B cell (primary cell): Measurements from ENCODE around the gene ZNF611. TPM values are rescaled to one million over a fixed set of nuclear protein-coding genes. Genes with fewer than 3 reads are reported as not detected.
"Not testable (repeated sequence)": the region's sequence is repeated elsewhere in the genome, so short reads cannot be mapped to it uniquely, and the experiment has no call there.

Experiments
- ATAC-seq: fragments of 200-7000 bp; cut with Tn5 transposase; one replicate; pipeline ENCODE4 v1.10.0; 2021; ENCODE audit warnings: low read depth, mild to moderate bottlenecking, moderate number of reproducible peaks, moderate library complexity
- CTCF ChIA-PET: fragments of 350-600 bp; sonication (Branson Sonifier 250); formaldehyde crosslinking; loops from one replicate; lab custom pipeline; 2021; ENCODE audit warnings: antibody characterized with exemption, inconsistent platforms; lab: Charles Lee
- POLR2A ChIA-PET: fragments of 350-600 bp; sonication (Branson Sonifier 250); formaldehyde crosslinking; loops from one replicate; lab custom pipeline; 2021; ENCODE audit warnings: antibody characterized with exemption; lab: Charles Lee
- DNase-seq: peaks from one replicate; pipeline ENCODE4 v3.0.0; 2013
- H2AFZ ChIP-seq: 2 replicates; pipeline ENCODE4 v1.6.1; 2012; ENCODE audit warnings: mild to moderate bottlenecking, low read depth, low read length; ENCODE audit not compliant: insufficient read depth, poor library complexity, severe bottlenecking
- H3K27ac ChIP-seq, 2 donors: 1 replicate in 1 of 2; 2 replicates in 1 of 2; pipeline ENCODE4 v1.5.1; 2012 to 2013; ENCODE audit warnings: low read length in 2 of 2, mild to moderate bottlenecking in 2 of 2, moderate library complexity in 1 of 2
- H3K27me3 ChIP-seq, 4 experiments: fragments of 200-600 bp in 1 of 4; sonication (generic) in 1 of 4; replicated peaks in 1 of 4; 1 replicate in 2 of 4; 2 replicates in 2 of 4; pipeline versions ENCODE4 v1.6.1 to v1.7.0; 2013 to 2016; ENCODE audit warnings: low read length in 3 of 4, mild to moderate bottlenecking in 2 of 4, mixed read lengths in 1 of 4, moderate library complexity in 1 of 4; ENCODE audit not compliant: insufficient read depth in 4 of 4, control insufficient read depth in 3 of 4; ENCODE audit errors: control extremely low read depth in 1 of 4
- H3K36me3 ChIP-seq, 2 experiments: replicated peaks in 1 of 2; 1 replicate in 1 of 2; 2 replicates in 1 of 2; pipeline versions ENCODE4 v1.6.1 to v1.7.1; 2013; ENCODE audit warnings: low read length in 1 of 2; ENCODE audit not compliant: insufficient read depth in 2 of 2, control insufficient read depth in 1 of 2; ENCODE audit errors: control extremely low read depth in 1 of 2, extremely low read depth in 1 of 2
- H3K4me1 ChIP-seq, 2 donors: fragments of 200-600 bp in 1 of 2; sonication (generic) in 1 of 2; 1 replicate in 1 of 2; 2 replicates in 1 of 2; pipeline versions ENCODE4 v1.5.1 to v1.6.1; 2013 to 2017; ENCODE audit warnings: low read length in 2 of 2; ENCODE audit not compliant: control insufficient read depth in 2 of 2, insufficient read depth in 2 of 2
- H3K4me2 ChIP-seq: replicated peaks from 2 replicates; pipeline ENCODE3; 2012; ENCODE audit warnings: mild to moderate bottlenecking, low read depth, low read length; ENCODE audit not compliant: poor library complexity, severe bottlenecking
- H3K4me3 ChIP-seq, 5 experiments: fragments of 200-600 bp in 1 of 5; sonication (generic) in 1 of 5; 1 replicate in 3 of 5; 2 replicates in 2 of 5; pipeline versions ENCODE4 v1.5.1 to v1.7.0; 2011 to 2016; ENCODE audit warnings: low read length in 4 of 5, mild to moderate bottlenecking in 4 of 5, low read depth in 2 of 5, control low read depth in 1 of 5, moderate library complexity in 1 of 5; ENCODE audit not compliant: insufficient read depth in 1 of 5; ENCODE audit errors: control extremely low read depth in 1 of 5, extremely low read depth in 1 of 5
- H3K79me2 ChIP-seq: fragments of 200-600 bp; sonication (generic); one replicate; pipeline ENCODE4 v1.6.0; 2016; ENCODE audit warnings: low read length; ENCODE audit not compliant: control insufficient read depth, insufficient read depth
- H3K9ac ChIP-seq: fragments of 200-600 bp; sonication (generic); 2 replicates; pipeline ENCODE4 v1.6.1; 2017; ENCODE audit warnings: mild to moderate bottlenecking, low read length, moderate library complexity
- H3K9me3 ChIP-seq, 3 donors: one replicate each; pipeline versions ENCODE4 v1.6.1 to v1.7.1; 2013; ENCODE audit warnings: low read length in 2 of 3; ENCODE audit not compliant: control insufficient read depth in 2 of 3, insufficient read depth in 1 of 3; ENCODE audit errors: control extremely low read depth in 1 of 3
- H4K20me1 ChIP-seq: 2 replicates; pipeline ENCODE4 v1.6.0; 2012; ENCODE audit warnings: mild to moderate bottlenecking, low read length; ENCODE audit not compliant: insufficient read depth, control insufficient read depth, poor library complexity, severe bottlenecking
- H3K27ac Mint-ChIP-seq: one replicate; pipeline ENCODE4 v1.8.0; 2021; ENCODE audit warnings: mixed read lengths
- H3K27me3 Mint-ChIP-seq: one replicate; pipeline ENCODE4 v1.8.0; 2021; ENCODE audit warnings: mixed read lengths
- H3K4me1 Mint-ChIP-seq: one replicate; pipeline ENCODE4 v1.8.0; 2021; ENCODE audit warnings: mixed read lengths
- H3K4me3 Mint-ChIP-seq: one replicate; pipeline ENCODE4 v1.8.0; 2021; ENCODE audit warnings: mixed read lengths
- H3K9me3 Mint-ChIP-seq: one replicate; pipeline ENCODE4 v1.8.0; 2022; ENCODE audit warnings: mixed read lengths; ENCODE audit not compliant: insufficient read depth
- CTCF ChIP-seq: fragments of 200-600 bp; IDR thresholded peaks from one replicate; pipeline ENCODE4 v1.8.0; 2022; ENCODE audit warnings: antibody characterized with exemption, mild to moderate bottlenecking
- EZH2 ChIP-seq: IDR thresholded peaks from 2 replicates; pipeline ENCODE4 v1.6.1; 2012; ENCODE audit warnings: borderline replicate concordance, low read depth, mild to moderate bottlenecking, moderate library complexity, low read length; ENCODE audit not compliant: insufficient read depth, poor library complexity, severe bottlenecking
- WGBS: methylation state at CpG from one replicate; pipeline ENCODE4 v1.1.5; 2013; ENCODE audit warnings: missing lambda C conversion rate; ENCODE audit not compliant: insufficient coverage; 5-methylcytosine and 5-hydroxymethylcytosine counted together
- intact Hi-C: fragments of 100-400 bp; cut with micrococcal nuclease; formaldehyde crosslinking; loops from one replicate; pipeline ENCODE4 v1.10.0; 2022
- polyA plus RNA-seq: library from polyadenylated mRNA; depleted of rRNA; stranded (reverse); fragments of >200 nt; gene quantifications from 2 replicates; pipeline ENCODE4 v1.2.3, GENCODE V29; 2012
- total RNA-seq, 2 donors: library from RNA; stranded (reverse); fragments of 120-200 nt in 1 of 2; gene quantifications; 1 replicate in 1 of 2; 2 replicates in 1 of 2; pipeline versions ENCODE4 v1.2.3 to v1.2.4, GENCODE V29; 2013 to 2022

ZNF611 gene
- total and polyA plus RNA-seq, 2 donors (not counting 1 experiment from before 2014, with no cell fraction given) = 10.2 to 51.5 TPM

GRCh38 chr19:52710538-52710937, 24.3 kb downstream of the ZNF611 start:
- no peaks in the 10 kb centered on the region for H3K27me3 ChIP-seq
- no peak overlapping the region for H3K27ac ChIP-seq
- ATAC-seq (no peak), DNase-seq (no peak)
- H3K79me2 ChIP-seq = no peaks in the 10 kb centered on the region
- POLR2A ChIA-PET = no interaction called here
- no peaks in the 10 kb centered on the region for H3K4me1 ChIP-seq
- peaks cover 9 to 60% of the 10 kb centered on the region in 2 experiments for H3K36me3 ChIP-seq
- intact Hi-C loops = no loop called here
- Mint-ChIP-seq H3K4me3 (no peak overlapping the region), H3K9me3 (peaks cover 10% of the 10 kb centered on the region), H3K27me3 (no peaks in the 10 kb centered on the region), H3K4me1 (no peaks in the 10 kb centered on the region), H3K27ac (no peak overlapping the region)
- no peak overlapping the region for H3K4me3 ChIP-seq
- no peak overlapping the region for H3K4me2 ChIP-seq
- CTCF ChIA-PET = no interaction called here
- H2AFZ ChIP-seq = no peak overlapping the region
- TF ChIP-seq EZH2 (no peak), CTCF (no peak)
- H3K9ac ChIP-seq = no peak overlapping the region
- no peaks in the 10 kb centered on the region for H4K20me1 ChIP-seq
- H3K9me3 ChIP-seq = peaks cover 4 to 40% (median 19%) of the 10 kb centered on the region in 3 donors
- no CpG with 5 or more reads among the region's 3 CpGs for WGBS

GRCh38 chr19:52705615-52706014, 29.2 kb downstream of the ZNF611 start:
- 100% methylated on average over 2 of the region's 3 CpGs for WGBS
- DNase-seq, H3K4me1 Mint-ChIP-seq, H3K4me2 ChIP-seq, POLR2A ChIA-PET, H3K27ac Mint-ChIP-seq, ATAC-seq, H3K4me1 ChIP-seq, H3K27ac ChIP-seq, H4K20me1 ChIP-seq, H2AFZ ChIP-seq, H3K27me3 Mint-ChIP-seq, intact Hi-C loops, H3K4me3 ChIP-seq, H3K4me3 Mint-ChIP-seq, H3K27me3 ChIP-seq, H3K79me2 ChIP-seq, H3K9ac ChIP-seq, CTCF ChIA-PET: not testable (repeated sequence)
- H3K36me3 ChIP-seq = peaks cover 11 to 29% of the 10 kb centered on the region in 2 experiments
- peaks cover 12 to 59% (median 47%) of the 10 kb centered on the region in 3 donors for H3K9me3 ChIP-seq
- H3K9me3 Mint-ChIP-seq = peaks cover 20% of the 10 kb centered on the region
